HG03103 (cell line): Measurements from ENCODE around the gene TTC9C.
"Not testable (repeated sequence)": the region's sequence is repeated elsewhere in the genome, so short reads cannot be mapped to it uniquely, and the experiment has no call there.

Experiments
- ATAC-seq: cut with Tn5 transposase; IDR thresholded peaks from one replicate; pipeline ENCODE4 v1.9.1; 2021; ENCODE audit warnings: low read depth; ENCODE audit not compliant: unreplicated experiment

Gene TTC9C

DNA sequence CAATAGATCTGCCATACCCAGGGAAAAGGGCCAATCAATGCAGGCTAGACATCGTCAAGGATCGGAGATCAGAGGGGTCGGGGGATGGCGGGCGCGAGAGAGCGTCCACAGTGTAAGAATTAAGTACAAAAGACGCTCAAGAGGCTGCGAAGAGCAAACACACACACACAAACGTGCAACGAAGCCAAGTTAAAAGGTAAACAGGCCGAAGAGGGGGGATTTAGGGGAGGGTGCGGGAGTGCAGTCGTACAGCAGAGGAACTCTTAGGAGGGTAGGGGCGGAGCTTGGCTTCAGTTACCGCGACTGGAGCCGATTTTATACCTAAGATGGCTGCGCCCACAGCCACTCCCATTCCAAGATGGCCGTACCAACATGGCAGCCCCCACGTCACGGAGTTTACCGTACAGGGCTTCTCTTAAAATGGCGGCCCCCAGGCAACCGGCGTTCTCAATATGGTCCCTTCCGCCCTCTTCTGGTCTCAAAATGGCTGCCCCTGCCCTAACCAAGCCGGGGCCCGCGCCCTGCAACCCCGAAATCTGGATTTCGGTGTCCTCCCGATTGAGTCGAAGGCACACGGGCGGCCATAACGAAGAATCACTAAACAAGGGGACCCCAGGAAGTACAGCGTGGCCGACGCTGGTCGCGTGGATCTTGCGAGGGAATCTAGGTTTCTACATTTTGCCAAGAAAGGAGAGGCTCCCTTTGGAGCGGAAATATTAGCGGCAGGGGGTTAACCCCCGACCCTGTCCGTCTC, 18.9 kb upstream of the TTC9C start:
- ATAC-seq: peak; percentile 56

DNA sequence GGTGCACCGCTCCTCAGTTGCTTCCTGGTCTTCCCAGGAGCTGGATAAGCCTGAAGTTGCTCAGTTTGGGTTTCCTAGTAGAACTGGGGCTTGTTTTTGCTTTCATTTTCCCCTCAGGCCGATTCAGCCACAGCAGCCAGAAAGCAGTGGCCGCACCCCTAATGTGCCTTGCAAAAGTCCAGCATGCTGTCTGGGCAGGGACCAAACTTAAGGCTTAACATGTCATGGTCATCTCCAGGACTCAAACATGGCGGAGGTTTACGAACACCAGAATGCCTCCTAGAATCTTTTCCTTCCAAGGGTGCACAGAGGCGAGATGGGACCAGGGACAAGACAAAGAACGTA, 18.3 kb upstream of the TTC9C start:
- no peak for ATAC-seq

DNA sequence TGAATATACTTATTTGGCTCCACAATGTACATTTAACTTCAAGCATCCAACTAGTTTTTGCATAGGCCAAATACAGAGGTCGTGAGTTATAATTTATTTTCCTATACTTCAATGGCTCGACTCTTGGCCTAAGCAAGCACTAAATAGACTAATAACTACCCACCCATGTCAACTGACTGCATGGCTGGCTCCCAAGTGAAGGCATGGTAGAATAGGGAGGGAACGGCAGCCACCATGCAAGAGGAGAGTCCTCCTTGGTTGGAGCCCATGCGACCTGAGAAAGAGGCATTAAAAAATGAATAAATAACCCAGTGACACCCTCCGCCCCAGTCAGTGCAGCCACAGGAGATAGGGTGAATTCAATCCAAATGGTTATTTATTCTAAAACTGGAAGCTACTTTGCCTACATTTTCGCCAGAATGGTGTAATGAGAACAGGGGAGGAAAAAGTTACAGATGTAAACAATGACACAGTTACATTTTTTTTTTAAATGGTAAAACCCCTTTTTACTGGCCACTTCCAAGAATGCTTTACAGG, 15.9 kb upstream of the TTC9C start:
- ATAC-seq: no peak

GRCh38 chr11:62712861-62713260, 15.4 kb upstream of the TTC9C start:
- ATAC-seq: no peak

DNA sequence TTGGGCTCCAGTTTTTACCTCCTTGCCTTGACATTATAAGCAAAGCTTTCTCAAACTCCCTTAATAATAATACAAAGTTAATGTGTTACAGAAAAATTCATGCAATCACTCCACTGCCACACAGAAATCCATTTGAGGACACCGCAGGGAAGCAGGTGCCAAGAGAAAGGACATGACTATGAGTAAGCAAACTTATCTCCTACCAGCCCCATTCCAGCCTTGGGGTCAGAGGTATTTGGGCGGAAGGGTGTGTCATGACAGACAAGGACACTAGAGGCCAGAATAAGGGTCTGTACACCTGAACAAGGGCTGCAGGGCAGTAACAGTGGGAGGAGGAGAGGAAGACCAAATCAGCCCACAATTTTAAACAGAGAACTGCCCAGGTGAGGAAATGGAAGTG, 14.9 kb upstream of the TTC9C start:
- ATAC-seq: no peak

DNA sequence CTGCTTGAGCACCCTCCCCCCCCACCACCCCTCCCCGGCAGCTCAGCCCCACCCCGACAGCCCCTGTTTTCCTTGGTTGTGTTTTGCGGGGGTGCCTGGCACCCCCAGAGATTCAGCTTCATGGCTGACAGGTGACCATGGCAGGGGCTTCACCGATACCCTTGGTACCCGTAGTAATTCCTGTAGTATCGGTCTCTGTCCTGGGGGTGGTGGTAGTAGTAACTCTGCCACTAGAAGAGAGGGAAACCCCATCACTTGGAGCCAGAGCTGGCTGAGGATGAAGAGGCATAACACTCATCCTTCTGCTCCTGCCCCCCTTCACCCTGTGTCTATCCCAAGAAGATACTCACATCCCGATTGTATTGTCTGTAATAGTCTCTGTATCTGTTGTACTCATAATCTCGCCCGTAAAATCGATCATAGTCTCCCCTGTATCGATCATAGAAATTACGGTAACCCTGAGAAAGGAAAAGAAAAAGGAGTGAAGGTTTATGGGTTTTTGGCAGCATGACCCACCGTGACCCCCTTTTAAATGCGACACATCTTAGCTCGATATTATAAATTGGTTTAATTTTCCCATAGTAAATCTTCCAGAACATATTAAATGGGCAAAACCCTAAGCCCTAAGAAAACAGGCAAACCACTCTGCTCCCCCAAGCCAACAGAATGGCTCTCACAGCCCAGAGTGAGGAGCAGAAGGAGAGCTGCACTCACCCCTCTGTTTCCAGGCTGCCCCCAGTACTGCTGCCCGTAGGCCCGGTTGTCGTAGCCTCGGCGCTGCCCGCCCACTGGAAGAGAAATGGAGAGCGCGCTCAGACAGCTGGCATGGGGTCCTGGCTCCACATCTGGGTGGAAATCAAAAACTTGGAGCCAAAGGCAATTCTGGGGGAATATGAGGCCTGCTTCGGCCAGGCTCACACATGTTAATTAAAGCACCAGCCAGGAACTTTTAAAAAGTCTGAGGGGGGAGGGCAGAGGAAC, 12.8 kb upstream of the TTC9C start:
- no peak for ATAC-seq

GRCh38 chr11:62716206-62716605, 12.1 kb upstream of the TTC9C start:
- no peak for ATAC-seq

DNA sequence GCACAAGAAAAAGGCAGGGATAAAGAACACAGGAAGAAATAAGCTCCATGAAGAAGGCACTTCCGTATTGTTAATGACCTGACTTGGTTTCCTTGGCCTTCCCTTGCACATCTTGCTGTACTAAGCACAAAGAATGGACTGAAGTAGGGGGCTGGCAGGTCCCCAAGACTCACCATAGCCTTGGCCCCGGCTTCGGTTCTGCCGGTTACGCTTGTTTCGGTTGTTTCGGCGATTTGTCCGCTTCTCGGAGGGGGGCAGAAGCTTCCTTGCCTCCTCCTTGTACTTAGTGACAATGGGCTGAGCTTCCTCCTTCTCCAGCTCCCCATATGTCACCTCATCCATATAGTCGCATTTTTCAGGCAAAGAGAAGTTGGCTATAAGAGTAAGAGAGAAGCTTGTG, 11.5 kb upstream of the TTC9C start:
- no peak for ATAC-seq

GRCh38 chr11:62719302-62719978, 8.8 kb upstream of the TTC9C start:
- no peak for ATAC-seq

- no peak for ATAC-seq
Measured at GRCh38 chr11:62721994-62722393, 6.3 kb upstream of the TTC9C start.

DNA sequence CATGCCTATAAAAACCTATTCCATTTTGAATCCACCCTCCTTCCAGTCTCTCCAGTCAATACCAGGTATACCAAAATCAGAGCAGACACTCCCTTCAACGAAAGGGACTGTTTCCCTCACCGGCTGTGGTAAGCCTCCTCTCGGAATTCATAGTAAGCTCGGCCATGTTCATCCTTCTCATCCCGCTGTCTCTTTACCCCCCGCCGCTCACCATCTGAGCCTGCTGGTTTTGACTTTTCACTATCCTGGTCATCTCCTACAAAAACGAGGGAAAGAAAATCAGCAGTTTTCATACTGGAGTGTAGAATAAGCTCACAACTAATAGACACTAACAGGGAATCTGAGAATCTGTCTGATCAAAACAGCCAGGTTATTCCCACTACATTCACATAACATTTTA, 4.1 kb upstream of the TTC9C start:
- ATAC-seq: no peak

DNA sequence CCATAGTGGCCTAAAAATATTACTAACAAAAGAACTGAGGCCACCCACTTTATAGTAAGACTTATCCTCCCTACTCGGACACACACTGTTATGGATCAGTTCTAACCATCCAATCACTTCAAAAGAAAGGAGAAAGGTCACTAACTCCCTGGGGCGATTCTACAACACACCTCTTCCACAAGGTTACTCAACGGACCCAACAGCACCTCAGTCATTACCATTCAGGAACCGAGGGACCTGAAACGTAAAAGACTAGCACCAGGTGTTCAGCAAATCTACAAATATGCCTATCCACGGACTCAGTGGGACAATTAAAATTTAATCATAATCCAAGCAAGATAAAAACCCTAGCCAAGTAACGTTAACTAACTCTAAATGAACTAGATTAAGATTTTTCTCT, 2.6 kb upstream of the TTC9C start:
- no peak for ATAC-seq

DNA sequence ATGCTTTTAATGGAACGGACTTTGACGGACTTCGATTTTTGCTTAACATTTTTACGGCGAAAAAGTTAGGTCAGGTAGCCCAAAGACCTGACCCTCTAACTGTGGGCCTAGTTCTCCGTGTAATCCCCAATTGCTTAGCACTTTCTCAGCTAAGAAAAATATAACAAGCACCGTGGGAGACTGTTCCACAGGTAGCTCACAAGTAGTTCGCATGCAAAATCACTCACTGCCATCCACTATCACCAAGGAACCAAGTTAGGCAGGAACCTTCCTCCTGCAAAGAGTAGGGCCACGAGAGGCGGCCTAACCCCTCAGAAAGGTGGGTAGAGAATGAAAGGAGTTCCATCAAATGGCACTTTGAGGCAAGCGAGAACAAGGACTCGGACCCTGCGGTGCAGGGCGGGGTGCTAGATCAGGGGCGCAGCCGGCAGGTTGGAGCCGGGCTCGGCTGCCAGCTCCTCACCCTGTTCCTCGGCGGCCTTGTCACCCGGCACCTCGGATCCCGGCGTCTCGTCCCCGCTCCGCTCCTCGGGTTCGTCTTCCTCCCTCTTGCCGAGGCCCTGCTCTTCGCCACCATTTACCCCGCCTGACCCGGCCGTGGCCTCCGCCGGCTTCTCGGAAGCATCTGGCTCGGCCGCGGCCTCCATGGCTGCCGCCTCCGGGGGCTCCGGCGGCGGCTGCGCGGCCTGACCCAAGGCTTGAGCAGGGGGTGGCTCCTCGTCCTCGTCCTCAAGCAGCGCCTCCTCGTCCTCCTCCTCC, 2.0 kb upstream of the TTC9C start:
- ATAC-seq: no peak

DNA sequence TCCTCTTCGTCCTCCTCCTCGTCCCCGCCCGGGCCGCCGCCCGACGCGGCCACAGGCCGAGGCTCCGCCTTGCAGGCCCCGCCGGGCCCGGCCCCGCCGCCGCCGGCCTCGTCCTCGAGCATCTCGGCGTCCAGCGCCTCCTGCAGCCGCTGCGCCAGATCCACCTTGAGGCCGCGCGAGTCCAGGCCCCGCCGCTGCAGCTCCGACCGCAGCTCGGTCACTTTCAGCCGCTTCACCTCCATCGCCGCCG, 1.4 kb upstream of the TTC9C start:
- ATAC-seq: peak; percentile 9

DNA sequence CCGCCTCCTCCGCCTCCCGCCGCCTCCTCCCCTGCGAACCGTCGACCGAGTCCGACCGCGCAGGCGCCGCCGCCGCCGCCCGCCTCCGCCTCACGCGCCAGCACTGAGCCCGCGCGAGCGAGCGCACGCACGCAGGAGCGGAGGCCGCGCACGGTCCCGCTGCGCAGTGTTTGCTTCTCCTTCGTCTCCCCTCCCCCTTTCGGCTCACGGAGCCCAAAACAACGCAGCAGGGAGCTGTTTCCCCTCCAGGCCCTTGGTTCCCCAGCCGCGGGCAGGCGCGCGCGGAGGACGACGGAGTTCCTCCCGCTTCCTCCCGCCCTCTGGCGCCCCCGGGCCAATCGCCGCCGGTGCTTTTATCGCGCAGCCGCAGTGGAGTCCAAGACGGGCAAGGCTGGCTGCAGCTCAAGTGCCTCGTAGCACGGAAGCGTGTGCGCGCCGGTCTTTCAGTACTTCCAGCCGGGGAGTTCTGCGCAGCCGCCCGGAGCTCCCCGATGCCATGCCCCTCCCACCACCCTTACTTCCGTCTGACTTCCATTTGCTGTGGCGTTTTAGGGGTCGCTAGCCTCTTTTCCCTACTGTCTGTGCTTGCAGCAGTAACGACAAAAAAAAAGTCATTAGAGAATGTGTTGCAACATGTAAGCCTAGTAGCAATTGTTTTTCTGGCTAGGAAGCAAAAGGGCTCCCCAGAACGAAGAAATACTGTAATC, 968 bp upstream of the TTC9C start, which contains the start of gene HNRNPUL2:
Gene HNRNPUL2 (minus strand): TSS at position 293 of the 707 bp plus-strand sequence. CDS start 301 bp downstream, outside the sequence.
- peak; percentile 56 for ATAC-seq

GRCh38 chr11:62727872-62728170, 465 bp upstream of the TTC9C start:
- peak; percentile 33 for ATAC-seq

DNA sequence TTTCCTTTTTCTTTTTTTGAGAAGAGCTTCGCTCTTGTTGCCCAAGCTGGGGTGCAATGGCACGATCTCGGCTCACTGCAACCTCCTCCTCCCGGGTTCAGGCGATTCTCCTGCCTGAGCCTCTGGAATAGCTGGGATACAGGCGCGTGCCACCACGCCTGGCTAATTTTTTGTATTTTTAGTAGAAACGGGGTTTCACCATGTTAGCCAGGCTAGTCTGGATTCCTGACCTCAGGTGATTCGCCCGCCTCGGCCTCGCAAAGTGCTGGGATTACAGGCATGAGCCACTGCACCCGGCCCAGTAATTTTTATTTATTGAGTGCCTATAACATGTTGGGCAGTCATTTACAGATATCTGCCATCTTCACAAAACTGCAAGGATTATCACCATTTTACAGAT, 1.8 kb downstream of the TTC9C start:
- ATAC-seq: not testable (repeated sequence)

DNA sequence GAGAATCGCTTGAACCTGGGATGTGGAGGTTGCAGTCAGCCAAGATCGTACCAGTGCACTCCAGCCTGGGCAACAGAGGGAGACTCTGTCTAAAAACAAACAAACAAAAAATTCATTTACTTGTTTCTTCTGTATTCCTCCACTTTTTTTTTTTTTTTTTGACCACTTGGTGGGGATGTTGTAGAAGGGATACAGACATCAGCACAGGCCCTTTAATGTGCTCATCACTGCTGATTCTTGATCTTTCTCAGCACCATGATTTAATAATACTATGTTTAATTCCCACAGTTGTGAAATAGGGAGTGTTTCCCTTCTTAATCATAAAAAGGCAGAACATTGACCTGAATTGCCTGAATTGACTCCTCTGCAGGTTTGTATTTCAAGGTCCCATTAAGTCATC, 4.5 kb downstream of the TTC9C start:
- no peak for ATAC-seq

DNA sequence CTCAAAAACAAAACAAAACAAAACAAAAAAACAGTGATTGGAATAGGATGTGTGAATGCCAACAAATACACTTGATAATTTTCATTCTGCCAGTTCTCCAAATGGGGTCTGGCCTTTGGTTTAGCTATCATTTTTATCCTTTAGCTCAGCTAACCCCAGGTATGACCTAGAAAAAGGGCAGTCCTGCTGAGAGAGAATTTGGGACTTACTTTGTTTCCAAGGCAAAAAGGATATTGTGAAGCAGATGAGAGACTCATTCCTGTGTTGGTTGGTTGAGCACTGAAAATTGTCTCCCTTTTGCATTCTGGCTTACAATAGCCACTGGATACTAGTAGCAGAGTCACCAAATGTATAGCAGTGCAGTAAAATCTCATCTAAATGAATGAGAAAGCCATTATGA, 8.9 kb downstream of the TTC9C start:
- ATAC-seq: no peak
